DND-41 (cell line): ENCODE measurements around the gene C14orf119.

Experiments
- EZH2 ChIP-seq: IDR thresholded peaks from 3 replicates; pipeline ENCODE4 v1.6.1; 2012; ENCODE audit warnings: borderline replicate concordance, low read depth, mild to moderate bottlenecking, moderate library complexity, low read length, inconsistent platforms; ENCODE audit not compliant: severe bottlenecking
- TF ChIP-seq, protein P1 (sequence below): IDR thresholded peaks from 2 replicates; pipeline ENCODE4 v1.5.1; 2012; ENCODE audit warnings: borderline replicate concordance, low read length, moderate library complexity, mild to moderate bottlenecking; ENCODE audit not compliant: poor library complexity, severe bottlenecking; ENCODE audit errors: extremely low read depth

DNA sequence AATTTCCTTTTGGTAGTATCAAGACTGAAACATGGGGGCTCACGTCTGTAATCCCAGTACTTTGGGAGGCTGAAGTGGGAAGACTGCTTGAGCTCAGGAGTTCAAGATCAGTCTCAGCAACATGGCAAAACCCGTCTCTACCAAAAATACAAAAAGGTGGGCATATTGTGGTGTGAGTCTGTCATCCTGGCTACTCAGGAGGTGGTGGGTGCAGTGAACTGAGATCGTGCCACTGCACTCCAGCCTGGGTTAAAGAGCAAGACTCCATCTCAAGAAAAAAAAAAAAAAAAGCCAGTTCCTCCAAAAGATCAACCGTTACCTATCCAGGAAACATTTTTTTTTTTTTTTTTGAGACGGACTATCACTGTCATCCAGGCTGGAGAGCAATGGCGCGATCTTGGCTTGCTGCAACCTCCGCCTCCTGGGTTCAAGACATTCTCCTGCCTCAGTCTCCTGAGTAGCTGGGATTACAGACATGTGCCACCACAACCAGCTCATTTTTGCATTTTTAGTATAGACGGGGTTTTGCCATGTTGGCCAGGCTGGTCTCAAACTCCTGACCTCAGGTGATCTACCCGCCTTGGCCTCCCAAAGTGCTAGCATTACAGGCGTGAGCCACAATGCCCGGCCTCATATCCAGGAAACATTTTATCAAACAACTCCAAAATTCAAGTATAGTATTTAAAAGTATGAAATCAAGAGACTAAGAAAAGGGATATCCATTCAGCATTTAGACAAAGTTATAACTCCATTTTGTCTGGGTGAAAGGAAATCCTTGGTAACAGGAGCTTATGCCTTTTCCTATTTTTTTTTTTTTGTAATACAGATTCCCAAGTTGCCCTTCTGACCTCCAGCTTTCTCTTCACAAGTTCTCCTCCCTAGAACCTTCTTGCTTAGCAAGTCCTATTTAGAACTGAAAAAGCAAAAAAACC, 3.7 kb upstream of the C14orf119 start:
- TF ChIP-seq, protein P1, sequence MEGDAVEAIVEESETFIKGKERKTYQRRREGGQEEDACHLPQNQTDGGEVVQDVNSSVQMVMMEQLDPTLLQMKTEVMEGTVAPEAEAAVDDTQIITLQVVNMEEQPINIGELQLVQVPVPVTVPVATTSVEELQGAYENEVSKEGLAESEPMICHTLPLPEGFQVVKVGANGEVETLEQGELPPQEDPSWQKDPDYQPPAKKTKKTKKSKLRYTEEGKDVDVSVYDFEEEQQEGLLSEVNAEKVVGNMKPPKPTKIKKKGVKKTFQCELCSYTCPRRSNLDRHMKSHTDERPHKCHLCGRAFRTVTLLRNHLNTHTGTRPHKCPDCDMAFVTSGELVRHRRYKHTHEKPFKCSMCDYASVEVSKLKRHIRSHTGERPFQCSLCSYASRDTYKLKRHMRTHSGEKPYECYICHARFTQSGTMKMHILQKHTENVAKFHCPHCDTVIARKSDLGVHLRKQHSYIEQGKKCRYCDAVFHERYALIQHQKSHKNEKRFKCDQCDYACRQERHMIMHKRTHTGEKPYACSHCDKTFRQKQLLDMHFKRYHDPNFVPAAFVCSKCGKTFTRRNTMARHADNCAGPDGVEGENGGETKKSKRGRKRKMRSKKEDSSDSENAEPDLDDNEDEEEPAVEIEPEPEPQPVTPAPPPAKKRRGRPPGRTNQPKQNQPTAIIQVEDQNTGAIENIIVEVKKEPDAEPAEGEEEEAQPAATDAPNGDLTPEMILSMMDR, result no peak
- TF ChIP-seq EZH2, result no peak
